Astrocyte (in vitro differentiated cells and primary cell): ENCODE measurements around the gene PRR16.

Source experiments
- CTCF ChIP-seq: IDR thresholded peaks from 2 replicates; pipeline ENCODE4 v1.5.1; 2011; ENCODE audit warnings: low read depth, mild to moderate bottlenecking, inconsistent platforms, low read length, moderate library complexity; ENCODE audit not compliant: insufficient read depth
- EZH2 ChIP-seq: IDR thresholded peaks from 2 replicates; pipeline ENCODE4 v1.6.1; 2012; ENCODE audit warnings: mild to moderate bottlenecking, low read length, inconsistent platforms; ENCODE audit not compliant: insufficient read depth

DNA sequence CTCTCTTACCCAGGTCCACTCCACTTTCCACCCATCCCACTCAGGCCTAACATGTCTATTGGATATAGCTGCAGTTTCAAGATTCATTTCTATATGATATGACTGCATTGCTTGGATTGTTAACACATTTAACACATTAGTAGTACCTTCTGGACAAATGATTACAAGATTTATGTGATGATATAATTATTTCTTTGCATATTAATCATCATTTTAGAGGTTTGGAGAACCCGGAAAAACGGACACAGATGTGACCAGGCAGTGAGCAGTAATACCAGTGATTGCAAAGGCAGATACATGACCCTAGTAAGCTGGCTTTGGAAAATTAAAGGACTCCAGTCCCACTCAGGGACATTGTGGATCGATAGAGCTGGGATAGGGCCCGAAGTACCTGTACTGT, 103.8 kb downstream of the PRR16 start:
- TF ChIP-seq CTCF, result no peak
- no peak for TF ChIP-seq EZH2
